NCI-H2196 treated with DMSO at 0.1 percent for 48 hours (cell line): ENCODE measurements around the gene MYBPC2.
"Not testable (repeated sequence)": the region's sequence is repeated elsewhere in the genome, so short reads cannot be mapped to it uniquely, and the experiment has no call there.

Experiments
- DNase-seq: peaks from one replicate; lab custom pipeline; 2025; ENCODE audit not compliant: unreplicated experiment; lab: John Stamatoyannopoulos, UW

MYBPC2 gene

DNA sequence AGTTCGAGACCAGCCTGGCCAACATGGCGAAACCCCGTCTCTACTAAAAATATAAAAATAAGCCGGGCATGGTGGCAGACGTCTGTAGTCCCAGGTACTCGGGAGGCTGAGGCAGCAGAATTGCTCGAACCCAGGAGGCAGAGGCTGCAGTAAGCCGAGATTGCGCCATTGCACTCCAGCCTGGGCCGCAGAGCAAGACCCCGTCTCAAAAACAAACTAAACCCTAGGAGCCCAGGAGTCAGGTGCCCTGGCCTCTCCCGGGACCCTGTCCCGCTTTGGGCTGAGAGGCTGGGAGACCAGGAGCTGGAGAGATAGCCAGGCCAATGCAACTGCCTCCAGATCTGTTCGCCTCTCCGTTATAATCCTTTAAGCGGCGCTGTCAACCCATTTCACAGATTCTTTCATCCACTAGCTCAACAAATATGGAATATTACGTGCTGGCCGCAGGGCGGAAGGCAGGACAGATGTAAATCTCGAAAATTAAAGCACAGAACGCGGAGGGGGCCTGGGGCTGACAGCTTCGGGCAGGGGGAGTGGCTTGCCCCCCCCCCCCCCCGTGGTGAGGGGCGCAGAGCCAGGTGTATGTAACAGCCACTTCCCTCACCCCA, 5.3 kb upstream of the MYBPC2 start:
- DNase-seq: no peak

- no peak for DNase-seq
These were observed 4.7 kb upstream of the MYBPC2 start for GRCh38 chr19:50427997-50428425.

- DNase-seq: no peak
These were observed 3.8 kb upstream of the MYBPC2 start for GRCh38 chr19:50428772-50429463.

GRCh38 chr19:50430888-50431342, 1.8 kb upstream of the MYBPC2 start:
- DNase-seq: no peak

DNA sequence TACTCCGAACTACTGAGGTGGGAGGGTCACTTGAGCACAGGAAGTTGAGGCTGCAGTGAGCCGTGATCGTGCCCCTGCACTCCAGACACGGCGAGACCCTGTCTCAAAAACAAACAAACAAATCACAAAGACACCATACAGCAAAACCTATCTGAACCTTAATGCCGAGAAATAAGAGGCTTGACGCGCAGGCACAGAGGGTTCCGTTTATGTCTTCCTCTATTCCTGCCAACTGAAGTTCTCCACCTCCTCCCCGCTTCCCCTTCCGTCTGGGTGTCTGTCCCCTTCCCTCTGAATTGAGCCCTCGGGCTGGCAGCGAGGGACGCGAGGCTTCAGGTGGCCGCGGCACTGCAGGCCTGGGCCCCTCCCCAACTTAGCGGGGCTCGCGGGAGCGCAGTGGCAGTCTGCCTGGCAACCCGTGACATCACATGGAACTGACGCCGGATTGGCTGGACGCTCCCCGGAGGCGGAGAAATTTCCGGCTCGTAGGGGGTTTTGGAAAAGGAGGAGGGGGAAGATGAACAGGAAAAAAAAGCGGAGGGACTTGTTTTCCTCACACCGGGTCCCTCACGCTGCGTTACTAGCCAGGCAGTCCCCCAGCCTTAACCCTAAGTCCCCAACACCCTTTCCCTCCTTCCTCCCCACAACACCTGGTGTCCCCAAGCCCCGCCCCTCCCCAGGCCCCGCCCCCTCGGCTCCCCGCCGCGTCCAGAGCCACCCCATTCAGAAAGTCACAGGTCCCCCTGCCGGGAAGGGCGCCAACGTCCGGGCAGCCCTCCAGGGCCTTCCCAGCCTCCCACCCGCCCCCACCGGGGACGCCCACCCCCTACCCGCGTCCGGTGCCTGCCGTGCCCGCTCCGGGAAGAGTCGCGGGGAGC, 1.1 kb upstream of the MYBPC2 start:
- DNase-seq: peak; percentile 38

DNA sequence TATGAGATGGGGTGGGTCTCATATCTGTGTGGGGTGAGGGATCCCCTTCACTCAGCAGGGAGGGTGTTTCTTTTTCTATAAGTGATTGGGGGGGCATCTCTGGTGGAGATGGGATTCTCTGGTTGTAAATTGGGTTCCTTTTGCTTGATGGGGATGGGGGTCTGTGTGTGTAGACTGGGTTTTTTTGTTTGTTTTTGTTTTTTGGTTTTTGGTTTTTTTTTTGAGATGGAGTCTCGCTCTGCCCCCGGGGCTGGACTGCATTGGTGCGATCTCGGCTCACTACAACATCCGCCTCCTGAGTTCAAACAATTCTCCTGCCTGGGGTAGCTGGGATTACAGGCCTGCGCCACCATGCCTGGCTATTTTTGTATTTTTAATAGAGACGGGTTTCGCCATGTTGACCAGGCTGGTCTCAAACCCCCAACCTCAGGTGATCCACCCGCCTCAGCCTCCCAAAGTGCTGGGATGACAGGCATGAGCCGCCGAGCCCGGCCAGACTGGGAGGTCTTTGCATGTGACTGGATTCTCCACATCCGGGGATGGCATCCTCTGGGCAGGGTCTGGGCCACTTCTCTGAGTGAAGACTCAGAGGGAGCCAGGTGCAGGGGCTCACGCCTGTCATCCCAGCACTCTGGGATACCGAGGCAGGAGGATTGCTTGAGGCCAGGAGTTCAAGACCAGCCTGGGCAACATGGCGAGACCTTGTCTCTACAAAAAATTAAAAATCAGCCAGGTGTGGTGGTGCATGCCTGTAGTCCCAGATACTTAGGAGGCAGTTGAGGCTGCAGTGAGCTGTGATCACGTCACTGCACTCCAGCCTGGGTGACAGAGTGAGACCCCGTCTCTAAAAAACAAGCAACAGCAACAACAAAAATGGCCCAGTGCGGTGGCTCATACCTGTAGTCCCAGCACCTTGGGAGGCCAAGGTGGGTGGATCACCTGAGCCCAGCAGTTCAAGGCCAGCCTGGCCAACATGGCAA, 799 bp downstream of the MYBPC2 start:
- no peak for DNase-seq

DNA sequence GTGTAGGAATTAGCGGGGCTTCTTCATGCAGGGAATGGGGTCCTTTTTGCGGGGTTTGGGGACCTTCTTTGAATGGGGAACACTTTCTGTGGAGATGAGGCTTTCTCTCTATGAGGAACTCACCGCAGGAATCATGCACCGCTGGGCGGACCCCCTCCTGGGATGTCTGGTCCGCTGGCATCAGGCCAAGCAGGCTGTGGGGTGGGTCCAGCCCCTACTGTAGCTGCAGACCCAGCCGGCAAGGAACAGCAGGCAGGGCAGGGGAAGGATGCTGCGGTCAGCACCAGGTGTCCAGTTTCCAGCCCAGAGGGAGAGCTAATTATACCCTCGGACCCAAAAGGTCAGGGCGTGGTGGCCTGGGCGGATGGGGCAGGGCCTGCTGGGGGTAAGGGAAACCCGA, 1.8 kb downstream of the MYBPC2 start:
- DNase-seq: no peak

DNA sequence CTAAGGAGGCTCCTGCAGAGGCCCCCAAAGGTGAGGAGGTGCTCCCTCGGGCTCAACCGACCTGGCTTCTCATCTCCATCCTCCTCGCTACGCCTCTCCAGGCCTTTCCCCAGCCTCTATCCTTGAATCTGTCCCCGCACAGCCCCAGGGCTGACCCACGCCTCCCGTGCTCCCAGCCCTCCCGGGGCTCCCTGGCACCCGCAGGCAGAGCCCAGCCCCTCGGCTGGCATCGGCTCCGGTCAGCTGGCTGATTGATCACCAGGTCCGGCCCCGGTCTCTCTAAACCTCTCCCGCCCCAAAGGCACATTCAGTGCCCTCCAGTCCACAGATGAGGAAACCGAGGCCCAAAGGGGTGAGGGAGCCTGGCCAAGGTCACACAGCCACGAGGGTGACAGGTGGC, 2.5 kb downstream of the MYBPC2 start:
- DNase-seq: no peak

DNA sequence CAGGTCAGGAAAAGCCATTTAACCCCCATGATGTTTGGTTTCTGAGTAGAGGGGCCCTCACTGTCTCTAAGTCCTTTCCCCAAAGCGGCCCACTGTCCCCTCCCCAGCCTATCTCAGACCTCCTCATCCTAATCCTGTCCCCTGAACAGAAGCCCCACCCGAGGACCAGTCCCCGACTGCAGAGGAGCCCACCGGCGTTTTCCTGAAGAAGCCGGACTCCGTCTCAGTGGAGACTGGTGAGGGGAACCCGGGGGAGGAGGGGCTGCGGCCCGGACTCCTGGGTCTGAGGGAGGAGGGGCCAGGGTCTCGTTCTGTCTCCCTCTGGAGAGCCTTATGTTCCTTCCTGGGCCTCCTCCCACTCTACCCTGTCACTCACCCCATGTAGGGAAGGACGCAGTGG, 2.9 kb downstream of the MYBPC2 start:
- DNase-seq: no peak

GRCh38 chr19:50437862-50438449, 5.3 kb downstream of the MYBPC2 start:
- no peak for DNase-seq

DNA sequence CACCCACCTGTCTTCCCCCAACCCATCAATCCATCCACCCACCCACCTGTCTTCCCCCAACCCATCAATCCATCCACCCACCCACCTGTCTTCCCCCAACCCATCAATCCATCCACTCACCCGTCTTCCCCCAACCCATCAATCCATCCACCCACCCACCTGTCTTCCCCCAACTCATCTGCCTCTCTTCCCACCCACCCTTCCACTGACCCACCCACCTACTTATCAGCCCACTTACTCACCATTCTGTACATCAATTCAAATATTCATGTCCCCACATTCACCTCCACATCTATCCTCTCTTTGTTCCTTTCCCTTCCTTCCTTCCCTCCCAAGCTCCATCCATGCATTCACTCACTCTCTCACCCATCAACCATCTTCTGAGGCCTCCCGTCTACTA, 6.4 kb downstream of the MYBPC2 start:
- not testable (repeated sequence) for DNase-seq

DNA sequence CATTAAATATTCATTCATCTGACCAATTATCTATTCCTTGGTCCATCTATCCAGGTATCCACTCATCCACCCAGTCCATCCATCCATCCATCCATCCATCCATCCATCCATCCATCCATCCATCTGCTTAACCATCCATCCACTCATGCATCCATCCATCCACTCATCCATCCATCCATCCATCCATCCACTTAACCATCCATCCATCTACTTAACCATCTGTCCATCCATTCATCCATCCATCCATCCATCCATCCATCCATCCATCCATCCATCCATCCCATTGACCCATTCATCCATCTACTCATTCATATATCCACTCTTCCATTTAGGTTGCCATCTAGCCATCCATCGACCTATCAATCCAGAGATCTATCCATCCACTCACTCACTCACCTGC, 11.4 kb downstream of the MYBPC2 start:
- no peak for DNase-seq

DNA sequence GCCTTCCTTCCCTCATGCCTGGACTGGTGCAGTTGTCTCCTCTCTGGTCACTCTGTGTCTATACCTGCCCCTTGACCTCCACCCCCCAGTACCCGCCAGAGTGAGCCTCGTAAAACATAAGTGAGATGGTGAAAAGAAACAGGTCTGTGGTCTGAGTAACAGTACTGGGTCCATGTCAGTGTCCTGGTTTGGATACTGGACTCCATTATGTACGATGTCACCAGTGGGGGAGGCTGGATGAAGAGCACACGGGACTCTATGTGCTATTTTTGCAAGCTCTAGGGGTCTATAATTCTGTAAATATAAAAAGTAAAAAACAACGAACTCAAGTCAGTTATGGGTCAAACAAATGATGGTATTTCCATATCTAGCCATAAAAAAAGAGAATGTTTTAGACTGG, 14.4 kb downstream of the MYBPC2 start:
- no peak for DNase-seq

DNA sequence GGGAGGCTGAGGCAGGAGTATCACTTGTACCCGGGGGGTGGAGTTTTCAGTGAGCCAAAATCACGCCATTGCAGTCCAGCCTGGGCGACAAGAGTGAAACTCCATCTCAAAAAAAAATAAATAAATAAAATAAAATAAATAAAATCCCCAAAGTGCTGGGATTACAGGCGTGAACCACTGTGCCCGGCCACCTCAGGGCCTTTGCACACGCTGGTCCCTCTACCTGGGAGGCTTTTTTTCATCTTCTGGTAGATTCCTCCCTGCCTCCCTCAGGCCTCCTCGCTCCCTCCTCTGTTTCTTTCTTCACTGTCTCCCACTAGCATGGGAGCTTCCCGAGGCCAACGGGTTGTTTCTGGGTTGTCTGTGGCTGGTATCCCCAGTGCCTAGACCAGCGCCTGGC, 15.1 kb downstream of the MYBPC2 start:
- DNase-seq: no peak

DNA sequence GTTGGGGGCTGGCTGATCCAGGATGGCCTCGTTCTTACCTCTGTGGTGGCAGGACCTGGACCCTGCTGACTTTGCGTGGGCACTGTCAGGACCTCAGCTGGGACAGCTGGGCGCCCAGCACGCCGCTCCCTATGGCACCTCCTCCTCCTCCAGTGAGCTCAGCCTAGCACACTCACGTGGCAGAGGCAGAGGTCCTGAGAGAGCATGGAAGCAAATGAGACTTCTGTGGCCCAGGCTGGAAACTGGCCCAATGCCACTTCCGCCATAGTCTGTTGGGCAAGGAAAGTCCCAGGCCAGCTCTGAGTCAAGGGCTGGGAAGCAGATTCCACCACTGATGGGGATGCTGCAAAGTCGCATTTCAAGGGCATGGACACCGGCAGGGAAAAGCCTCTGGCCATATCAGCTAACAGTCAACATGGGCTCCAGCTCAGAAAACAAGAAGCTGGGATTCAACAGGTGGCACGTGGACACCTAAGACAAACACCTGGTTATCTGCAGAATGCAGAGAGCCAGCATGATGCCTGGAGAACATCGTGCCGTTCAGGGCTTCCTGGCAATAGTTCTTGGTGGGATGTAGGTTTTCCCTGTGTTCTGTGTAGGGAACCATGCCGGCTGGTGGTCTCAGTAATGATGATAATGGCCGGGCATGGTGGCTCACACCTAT, 16.7 kb downstream of the MYBPC2 start:
- DNase-seq: no peak

GRCh38 chr19:50450369-50451222, 17.9 kb downstream of the MYBPC2 start:
- DNase-seq: no peak

GRCh38 chr19:50451223-50451534, 18.5 kb downstream of the MYBPC2 start:
- DNase-seq: no peak

DNA sequence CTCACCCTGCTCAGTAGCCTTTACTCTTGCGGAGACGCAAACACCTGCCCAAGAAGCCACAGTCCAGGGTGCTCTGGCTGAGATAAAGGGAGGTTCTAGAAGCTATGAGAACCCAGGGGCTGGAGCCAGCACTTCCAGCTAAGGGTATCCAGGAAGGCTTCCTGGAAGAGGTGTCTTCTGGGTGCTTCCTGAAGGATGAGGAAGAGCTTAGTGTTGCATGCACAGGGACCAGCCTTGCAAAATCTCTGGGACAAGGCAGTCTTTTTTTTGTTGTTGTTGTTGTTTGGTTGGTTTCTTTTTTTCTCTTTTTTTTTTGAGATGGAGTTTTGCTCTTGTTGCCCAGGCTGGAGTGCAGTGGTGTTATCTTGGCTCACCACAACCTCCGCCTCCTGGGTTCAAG, 20.6 kb downstream of the MYBPC2 start:
- no peak for DNase-seq

- DNase-seq: no peak
These were observed 23.3 kb downstream of the MYBPC2 start for GRCh38 chr19:50455992-50456391.
